Measurements from ENCODE around the gene PLEKHH3.
"Not testable (repeated sequence)": the region's sequence is repeated elsewhere in the genome, so short reads cannot be mapped to it uniquely, and the experiment has no call there.

PLEKHH3 gene

DNA sequence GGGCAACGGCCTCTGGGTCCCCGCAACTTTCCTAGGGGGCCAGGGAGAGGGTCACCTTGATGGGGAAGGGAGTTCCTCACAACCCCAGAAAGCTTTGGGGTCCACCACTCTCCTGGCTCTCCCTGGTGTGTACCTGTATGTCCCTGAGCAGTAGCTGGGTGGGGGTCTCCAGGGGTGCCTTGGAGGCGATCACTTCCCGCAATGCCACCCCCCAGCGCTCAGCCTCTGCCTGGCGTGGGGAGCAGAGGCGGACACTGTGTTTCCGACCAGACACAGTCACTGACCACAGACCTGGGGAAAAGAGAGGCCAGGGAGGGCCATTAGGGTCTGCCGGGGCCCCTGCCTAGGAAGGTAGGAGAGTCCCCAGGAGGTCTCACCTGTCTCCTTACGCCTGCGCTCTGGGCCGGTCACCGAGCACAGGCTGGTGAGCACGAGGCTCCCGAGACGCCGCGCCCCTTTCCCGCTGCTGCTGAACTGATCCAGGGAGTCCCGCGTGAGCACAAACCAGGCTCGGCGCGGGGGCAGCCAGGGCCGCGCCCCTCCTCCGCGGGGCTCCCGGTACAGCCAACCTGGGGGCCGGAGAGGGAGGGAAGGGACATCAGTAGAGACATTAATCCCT, 3.4 kb downstream of the PLEKHH3 start:
- no peak for DNase-seq (ENCODE audit: low read depth in 2 of 2, low spot score in 1 of 2)

DNA sequence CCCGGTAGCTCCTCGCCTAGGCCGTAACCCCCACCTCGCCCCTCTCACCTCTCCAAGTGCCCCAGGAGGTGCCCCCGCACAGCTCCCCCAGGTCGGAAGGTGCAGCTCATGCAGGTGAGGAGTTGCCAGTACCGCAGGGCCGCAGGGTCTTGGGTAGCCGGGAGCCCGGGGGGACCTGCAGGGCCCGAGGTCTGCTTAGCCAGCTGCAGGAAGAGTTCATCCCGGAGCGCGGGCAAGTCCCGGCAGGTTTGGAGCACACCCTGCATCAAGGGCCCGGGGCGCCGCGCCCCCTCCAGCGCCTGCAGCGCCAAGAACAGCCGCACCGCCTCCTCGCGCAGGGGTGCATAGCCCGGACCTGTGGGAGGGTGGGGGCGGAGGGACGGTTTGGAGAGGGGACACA, 4.8 kb downstream of the PLEKHH3 start:
- no peak for DNase-seq (ENCODE audit: low read depth in 2 of 2, low spot score in 1 of 2)

DNA sequence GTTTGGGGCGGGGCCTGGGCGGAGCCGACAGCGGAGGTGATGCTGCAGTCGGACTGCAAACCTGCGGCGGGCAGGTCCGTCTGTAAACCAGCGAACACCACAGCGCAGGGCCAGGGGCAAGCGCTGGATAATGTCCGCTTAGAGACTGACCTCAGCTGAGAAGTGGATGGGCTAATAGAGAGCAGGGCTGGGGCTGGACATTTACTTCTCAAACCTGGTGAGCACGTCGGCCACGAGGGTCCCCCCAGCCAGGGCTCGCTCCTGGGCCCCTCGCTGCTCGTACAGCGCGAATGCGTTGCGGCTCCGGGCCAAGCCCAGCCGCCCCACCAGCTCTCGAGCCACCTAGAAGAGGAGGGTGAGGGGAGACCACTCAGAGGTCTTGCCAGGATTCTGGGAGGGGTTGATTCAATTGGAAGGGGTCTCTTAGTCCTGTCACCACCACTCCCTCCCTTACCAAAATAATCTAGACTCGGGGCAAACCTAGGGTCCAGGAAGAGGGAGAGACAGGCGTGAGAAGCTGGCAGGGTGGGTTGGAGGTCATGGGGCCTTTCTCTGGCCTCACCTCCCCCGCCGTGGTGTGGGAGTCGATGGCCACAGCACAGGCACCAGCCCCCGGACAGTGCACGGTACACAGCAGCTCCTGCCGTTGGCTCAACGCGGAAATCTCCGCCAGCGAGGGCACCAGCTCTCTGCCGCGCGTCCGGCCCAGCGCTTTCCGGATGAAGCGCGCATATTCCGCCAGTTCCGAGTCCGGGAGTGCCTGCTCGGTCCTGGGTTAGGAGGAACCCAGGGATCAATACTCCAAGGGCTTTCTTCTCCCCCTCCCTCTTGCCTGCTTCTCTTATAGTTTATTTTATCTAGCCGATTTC, 5.8 kb downstream of the PLEKHH3 start:
- DNase-seq (ENCODE audit: low read depth in 2 of 2, low spot score in 1 of 2), result no peak

DNA sequence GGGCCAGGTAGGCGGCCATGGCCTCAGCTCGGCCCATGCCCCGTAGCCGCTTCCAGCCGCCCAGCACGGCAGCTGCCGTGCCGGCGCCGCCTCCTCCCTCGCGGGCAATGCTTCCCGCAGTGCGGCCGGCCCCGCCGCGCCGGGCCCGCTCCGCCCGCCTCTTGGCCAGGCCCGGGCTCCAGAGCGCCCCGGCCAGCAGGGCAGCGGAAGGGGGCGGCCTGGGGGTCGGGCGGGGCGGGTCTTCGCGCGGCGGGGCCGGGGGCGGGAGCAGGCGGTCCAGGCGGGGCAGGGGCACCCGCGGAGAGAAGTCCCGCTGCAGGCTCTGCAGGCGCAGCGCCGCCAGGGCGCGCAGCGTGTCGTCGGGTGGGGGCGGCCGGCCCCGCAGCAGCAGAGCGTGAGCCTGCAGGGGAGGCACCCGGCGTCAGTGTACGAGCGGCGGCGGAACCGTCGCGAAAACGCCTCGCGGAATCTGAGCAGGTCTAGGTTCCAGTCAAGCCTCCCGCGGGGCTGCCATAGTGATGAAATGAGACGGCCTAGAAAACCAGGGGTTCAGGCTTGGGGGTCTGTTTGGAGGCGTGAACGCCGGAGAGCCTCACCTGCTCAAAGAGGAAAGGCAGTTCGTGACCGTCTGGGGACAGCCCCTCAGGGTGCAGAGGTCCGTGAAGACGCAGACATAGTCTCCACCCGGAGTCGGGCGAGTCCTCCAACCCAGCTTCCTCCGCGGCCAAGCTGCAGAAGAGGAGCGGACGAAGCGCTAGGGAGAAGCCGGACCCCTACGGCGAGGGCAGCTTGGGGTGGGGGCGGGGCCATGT, 6.6 kb downstream of the PLEKHH3 start:
- DNase-seq (ENCODE audit: low read depth in 2 of 2, low spot score in 1 of 2), result no peak

DNA sequence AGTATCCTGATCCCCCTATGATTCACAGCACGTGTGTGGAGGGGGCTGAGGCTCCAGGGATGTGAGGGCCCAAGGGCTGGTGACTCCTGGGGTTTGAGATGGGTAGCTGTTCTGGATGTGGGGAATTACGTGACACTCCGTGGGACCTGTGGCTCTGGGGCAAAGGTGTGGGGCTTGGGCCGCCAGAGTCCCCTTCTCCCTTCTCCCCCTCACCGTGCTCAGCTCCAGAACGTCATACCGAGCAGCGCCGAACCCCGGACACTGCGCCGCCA, 7.2 kb downstream of the PLEKHH3 start:
- DNase-seq (ENCODE audit: low read depth in 2 of 2, low spot score in 1 of 2), result no peak

DNA sequence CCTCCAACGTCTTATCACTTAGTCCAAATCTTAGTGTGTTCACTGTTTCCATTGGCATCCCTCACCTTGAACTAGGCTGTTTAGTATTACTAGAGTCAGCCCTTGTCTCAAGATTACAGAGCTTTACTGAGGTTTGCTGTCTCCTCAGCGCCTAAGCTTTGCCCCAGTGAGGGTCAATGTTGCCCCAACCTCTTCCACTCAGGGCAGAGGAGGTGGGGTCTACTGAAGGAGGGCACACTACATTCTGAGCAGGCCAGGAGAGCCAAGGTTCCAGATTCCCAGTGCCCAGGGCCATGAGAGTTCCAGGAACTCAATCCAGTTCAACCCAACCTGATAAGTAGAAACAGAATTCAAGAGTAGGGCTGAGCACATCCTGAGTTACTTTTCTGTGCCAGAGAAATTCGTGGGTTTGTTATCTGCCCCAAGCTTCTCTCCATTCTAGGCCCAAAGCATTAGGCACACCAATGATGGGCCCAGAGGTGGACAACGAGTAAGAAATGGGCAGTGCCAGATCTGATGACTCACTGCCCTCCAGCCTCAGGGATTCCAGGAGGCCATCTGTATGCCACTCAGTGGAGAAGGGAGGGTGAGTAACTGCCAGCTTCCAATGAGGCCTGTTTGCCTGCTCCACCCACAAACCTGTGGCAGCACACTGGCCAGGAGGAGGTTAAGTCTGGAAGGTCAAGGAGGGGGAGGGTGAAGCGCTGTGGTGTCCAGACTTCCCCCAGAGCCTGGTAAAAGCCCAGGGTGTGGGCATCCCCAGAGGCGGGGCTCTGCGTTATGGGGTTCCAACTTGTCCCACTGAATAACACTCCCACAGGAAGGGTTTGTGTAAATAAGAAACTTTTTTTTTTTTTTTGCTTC, 9.5 kb downstream of the PLEKHH3 start:
- no peak for DNase-seq (ENCODE audit: low read depth in 2 of 2, low spot score in 1 of 2)

DNA sequence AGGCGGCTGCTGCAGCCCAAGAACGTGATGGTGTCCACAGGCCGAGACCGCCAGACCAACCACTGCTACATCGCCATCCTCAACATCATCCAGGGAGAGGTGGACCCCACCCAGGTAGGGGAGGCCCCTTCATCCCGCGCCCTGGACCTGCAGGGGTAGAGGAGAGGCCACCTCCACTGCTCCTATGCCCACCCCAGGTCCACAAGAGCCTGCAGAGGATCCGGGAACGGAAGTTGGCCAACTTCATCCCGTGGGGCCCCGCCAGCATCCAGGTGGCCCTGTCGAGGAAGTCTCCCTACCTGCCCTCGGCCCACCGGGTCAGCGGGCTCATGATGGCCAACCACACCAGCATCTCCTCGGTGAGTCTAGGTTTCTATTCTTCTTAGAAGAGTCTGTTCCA, 10.7 kb downstream of the PLEKHH3 start:
- not testable (repeated sequence) for DNase-seq (ENCODE audit: low read depth in 2 of 2, low spot score in 1 of 2)

DNA sequence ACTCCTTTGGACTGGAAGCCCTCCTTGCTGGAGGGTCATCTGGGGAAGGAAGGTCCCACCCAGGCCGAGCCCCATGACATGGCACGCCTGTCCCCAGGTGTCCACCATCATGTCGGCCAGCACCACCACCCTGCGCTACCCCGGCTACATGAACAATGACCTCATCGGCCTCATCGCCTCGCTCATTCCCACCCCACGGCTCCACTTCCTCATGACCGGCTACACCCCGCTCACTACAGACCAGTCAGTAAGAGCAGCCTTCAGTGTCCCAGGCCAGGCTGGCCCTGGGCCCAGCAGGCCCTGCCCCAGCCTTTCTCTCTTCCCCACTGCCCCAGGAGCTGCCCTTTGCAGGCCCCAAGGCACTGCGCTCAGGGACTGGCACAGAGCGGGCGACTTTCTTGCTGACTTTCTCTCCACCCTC, 11.2 kb downstream of the PLEKHH3 start:
- no peak for DNase-seq (ENCODE audit: low read depth in 2 of 2, low spot score in 1 of 2)

DNA sequence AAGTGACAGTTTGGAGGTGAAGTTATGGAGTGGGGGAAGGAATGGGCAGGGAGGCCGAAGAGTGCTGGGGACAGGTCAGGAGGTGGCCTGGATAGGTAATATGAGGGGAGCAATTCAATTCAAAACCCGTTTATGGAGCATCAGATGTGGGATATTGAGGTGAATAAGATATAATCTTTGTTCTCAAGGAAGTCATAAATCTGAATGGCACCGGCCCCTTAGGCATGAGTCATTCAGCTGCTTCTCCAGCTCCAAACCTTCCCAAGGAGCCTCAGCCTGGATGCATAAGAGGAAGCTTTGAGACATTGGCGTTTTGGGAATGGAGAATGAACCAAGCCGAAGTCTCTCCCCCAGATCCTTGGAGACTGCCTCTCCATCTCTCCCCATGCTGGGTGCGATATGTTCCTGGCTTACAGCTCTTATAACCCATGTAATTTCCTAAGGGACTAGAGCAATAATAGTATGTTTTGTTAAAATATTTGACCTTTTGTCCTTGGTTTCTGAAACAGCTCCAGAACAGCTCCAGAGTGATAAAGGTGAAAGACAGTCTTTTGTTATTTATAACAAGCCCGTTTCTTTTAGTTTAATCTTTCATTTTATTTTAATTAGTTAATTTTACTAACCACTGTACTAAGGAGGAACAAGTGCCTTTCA, 16.0 kb downstream of the PLEKHH3 start:
- no peak for DNase-seq (ENCODE audit: low read depth in 2 of 2, low spot score in 1 of 2)

DNA sequence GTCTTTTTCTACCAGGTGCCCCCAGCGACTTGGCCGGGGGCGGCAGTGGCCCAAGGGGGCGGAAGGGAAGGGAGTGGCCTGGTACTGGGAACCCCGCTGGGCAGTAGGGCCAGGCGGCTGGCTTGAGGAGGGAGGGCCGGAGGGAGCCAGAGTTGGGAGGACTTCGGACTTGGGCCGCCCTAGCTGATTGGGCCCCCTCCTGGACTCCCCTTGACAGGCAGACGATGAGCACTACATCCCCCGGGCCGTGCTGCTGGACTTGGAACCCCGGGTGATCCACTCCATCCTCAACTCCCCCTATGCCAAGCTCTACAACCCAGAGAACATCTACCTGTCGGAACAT, 16.9 kb downstream of the PLEKHH3 start:
- not testable (repeated sequence) for DNase-seq (ENCODE audit: low read depth in 2 of 2, low spot score in 1 of 2)

DNA sequence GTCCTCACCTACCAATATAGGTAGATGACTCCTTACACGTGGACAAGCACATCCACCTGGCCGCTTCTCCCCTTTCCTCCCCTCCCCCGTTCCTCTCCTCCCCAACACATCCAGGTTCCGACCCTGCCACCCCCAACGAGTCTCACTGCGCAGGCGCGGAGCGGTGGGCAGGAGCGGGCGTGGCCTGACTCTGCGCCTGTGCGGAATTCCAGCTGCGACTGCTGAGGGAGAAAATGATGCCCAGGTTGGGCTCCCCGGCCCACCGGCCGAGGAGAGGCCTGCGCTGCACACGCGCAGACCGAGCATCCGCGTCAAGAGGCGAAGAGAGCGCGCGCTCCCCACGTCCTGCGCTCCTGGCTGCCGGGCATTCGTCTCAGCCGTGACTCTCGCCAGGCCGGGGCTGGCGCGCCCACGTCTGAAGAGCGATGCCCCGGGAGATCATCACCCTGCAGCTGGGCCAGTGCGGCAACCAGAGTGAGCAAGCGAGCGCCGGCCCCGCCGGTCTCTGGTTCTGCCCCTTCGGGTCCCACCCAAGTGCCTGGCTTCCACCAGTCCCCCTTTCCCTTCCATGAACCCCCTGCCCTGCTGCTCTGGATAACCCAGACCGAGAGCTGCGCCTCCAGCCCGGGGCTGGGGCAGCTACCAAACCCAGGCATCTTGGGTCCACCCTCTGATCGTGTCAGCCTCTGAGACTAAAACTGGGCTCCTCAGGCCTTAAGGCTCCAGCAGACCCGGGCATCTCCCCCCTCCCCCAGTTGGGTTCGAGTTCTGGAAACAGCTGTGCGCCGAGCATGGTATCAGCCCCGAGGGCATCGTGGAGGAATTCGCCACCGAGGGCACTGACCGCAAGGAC, 17.5 kb downstream of the PLEKHH3 start, which contains the start of gene TUBG2:
Gene TUBG2, plus strand, starts transcription at position 206 of the 853 bp plus-strand sequence. Its CDS starts 220 bp downstream, at position 426.
- peak; percentile 59 to 60 for DNase-seq (ENCODE audit: low read depth in 2 of 2, low spot score in 1 of 2)

DNA sequence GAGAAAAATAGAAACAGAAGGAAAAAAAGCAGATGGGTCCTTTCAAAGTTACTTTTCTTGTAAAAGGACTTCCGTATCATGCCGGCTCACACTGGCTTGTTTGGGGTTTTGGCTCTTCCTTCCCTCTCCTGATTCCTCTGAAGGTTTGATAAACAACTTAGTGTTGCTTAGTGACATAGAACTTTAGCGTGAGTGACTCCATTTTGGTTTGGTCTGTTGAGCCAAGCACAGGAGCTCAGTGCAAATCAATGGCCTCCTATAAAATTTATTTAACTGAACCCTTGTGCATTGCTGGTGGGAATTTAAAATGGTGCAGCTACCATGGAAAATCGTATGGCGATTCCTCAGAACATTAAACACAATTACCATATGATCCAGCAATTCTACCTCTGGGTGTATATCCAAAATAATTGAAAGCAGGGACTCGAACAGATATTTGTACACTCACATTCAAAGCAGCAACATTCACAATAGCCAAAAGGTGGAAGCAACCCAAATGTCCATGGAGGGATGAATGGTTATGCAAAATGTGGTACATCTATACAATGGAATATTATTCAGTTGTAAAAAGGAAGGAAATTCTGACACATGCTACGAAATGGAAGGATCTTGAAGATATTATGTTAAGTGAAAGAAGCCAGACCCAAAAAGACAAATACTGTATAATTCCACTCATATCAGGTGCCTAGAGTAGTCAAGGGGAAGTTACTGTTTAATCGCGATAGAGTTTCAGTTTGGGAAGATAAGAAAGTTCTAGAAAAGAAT, 18.8 kb downstream of the PLEKHH3 start:
- DNase-seq (ENCODE audit: low read depth in 2 of 2, low spot score in 1 of 2), result no peak

DNA sequence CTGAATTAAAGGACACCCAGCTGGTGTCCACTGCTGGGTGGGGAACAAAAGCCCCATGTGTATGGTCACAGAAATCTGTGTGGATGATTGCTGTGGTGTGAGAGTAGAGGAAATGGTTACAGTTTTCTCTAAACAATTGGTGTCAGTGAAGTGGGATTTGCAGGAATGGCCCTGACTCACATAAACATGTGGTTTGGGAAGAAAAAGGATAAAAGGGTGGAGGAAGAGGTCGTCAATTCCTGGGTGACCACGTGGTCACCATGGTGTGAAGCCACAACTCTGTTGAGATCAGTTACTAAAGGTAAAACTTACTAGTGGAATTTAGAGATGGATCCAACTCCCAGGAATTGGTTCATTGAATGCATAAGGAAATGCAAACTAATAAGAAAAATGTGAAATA, 21.3 kb downstream of the PLEKHH3 start:
- DNase-seq (ENCODE audit: low read depth in 2 of 2, low spot score in 1 of 2), result no peak

DNA sequence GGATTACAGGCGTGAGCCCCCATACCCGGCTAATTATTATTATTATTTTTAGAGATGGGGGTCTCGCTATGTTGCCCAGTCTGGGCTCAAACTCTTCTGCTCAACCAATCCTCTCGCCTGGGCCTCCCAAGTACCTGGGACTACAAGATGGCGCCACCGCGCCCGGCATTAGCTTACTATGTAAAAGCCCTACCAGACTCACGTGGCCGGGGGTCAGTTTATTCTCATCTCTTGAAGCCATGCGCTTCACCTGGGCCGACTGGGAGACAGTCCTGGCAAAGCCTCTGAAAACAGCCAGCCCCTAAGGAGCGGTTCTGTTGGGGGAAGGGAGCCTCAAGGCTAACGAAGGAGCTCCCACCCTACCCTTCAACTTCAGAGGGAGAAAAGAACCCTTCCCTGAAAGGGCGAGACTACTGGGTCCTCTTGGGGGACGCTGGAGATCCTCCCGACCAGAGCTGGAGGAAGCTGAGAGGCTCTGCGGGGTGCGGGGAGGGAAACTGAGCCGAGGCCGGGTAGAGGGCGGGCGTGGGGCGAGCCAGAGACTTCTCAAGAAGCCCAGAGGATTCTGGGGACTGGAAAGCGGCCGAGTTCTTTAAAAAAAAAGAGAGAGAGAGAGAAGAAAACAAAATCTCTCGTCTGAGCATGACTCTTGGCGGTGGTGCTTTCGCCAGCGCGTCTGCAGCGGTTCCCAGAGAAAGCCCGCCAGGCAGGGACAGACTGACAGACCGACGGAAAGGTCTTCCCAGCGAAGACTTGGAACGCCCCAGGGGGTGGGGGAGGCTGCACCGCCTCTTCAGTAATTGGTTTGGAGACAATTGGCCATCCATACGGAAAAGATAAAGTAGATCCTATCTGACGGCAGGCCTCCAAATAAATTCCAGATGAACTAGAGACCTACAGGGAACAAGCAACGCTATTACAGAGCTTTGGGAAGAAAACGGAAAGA, 23.3 kb downstream of the PLEKHH3 start:
- no peak for DNase-seq (ENCODE audit: low read depth in 2 of 2, low spot score in 1 of 2)

DNA sequence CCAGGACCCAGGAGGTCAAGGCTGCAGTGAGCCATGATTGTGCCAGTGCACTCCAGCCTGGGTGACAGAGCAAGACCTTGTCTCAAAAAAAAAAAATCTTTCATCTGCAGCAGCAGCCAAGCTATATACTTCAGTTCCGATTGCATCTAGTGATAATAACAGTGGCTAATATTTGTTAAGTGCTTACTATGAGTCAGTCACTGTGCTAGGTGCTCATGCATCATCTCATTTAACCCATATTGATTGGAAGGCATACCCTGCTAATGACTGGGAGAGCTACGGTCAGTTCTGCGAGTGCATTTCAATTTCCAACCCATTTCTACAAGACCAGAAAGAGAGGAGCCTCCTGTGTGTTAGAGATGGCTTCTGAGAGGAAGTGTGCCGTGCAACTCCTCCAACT, 25.4 kb downstream of the PLEKHH3 start:
- no peak for DNase-seq (ENCODE audit: low read depth in 2 of 2, low spot score in 1 of 2)

DNA sequence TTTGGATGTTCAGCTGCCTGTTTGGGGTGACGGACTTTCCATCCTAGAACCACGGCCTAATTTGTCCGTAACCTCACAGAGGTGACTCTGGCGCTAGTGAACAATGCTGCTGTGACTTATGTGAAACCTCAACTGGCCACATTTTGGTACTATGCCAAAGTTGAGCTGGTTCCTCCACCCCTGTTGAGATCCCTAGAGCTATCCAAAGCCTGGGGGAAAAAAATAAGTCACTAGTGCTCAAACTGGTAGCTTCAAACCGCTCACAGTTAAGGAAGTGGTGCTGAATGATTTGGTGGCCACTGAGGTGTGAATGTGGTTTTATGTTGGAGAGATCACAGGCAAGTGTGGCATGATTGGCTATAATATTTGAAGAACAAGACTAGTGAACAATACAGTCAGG, 29.0 kb downstream of the PLEKHH3 start:
- DNase-seq (ENCODE audit: low read depth in 2 of 2, low spot score in 1 of 2), result no peak

DNA sequence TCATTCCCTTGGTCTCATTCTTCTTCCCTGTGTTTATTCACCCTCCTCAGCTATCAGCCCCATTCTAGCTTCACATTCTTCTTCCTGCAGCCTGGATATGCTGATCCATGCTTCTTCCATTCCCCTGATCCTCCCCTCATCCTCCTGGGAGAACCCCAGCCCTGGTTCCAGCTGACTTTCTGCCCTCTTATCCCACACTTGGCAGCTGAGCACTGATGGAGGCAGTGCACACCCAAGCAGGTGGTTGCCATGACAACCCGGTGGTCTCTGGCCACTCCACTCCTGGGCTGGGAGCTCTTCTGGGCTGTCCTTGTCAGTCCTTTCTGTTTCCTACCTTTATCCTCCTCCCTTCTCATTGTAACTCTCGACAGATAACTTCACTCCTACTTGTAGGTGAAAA, 34.5 kb downstream of the PLEKHH3 start:
- no peak for DNase-seq (ENCODE audit: low read depth in 2 of 2, low spot score in 1 of 2)

DNA sequence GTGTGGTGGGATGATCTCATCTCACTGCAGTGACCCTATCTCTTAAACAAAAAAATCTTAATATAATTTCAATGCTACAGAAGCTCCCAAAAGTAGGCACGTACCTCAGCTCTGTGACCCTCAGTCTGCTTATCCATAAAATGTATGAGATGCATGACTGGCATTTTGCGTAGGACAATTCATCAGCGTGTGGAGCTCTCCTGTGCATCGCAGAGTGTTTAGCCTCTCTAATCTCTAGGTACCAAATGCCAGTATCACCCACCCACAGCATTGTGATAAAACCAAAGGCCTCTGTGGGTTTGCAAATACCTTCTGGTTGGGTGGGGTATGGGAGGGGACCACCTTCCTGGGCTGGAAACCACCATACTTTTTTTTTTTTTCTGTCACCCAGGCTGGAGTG, 36.7 kb downstream of the PLEKHH3 start:
- no peak for DNase-seq (ENCODE audit: low read depth in 2 of 2, low spot score in 1 of 2)

Data from stimulated activated CD8-positive, alpha-beta memory T cell treated with anti-CD3 and anti-CD28 coated beads, Interleukin-4, amount 100 ng/mL, for 4 hours (primary cell).